WTC11 (cell line): ENCODE data around the gene CELSR3.

ENCODE experiments used
- ELF4 ChIP-seq: sonication (generic); formaldehyde crosslinking; IDR thresholded peaks from 2 replicates; pipeline ENCODE4 v1.8.1; 2022; ENCODE audit warnings: low read depth, mild to moderate bottlenecking, moderate library complexity, missing genetic modification reagents
- TEAD4 ChIP-seq: sonication (generic); formaldehyde crosslinking; IDR thresholded peaks from 2 replicates; pipeline ENCODE4 v1.8.0; 2022; ENCODE audit warnings: mild to moderate bottlenecking, missing genetic modification reagents
- ZBTB21 ChIP-seq: sonication (generic); formaldehyde crosslinking; IDR thresholded peaks from 2 replicates; pipeline ENCODE4 v1.8.1; 2023; ENCODE audit warnings: mild to moderate bottlenecking, missing genetic modification reagents, borderline replicate concordance
- TF ChIP-seq, protein P1 (sequence below): fragments of 200-600 bp; IDR thresholded peaks from 2 replicates; pipeline ENCODE4 v1.8.0; 2022; ENCODE audit warnings: antibody characterized with exemption
- TF ChIP-seq, protein P2 (sequence below): sonication (generic); formaldehyde crosslinking; IDR thresholded peaks from 2 replicates; pipeline ENCODE4 v1.8.0; 2022; ENCODE audit warnings: mild to moderate bottlenecking, missing genetic modification reagents

DNA sequence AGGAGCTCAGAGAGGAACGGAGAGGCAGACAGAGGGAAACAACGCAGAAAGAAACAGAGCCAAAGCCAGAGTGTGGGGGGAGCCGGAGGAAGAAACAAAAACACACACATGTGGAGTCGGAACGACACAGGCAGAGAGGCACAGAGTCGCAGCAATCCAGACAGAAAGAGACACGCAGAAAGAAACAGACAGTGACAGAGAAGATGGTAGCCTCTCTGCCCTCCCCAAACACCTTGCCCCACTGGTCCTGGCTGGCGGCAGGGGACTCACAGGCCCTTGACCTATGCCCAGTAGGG, 21.3 kb upstream of the CELSR3 start:
- TF ChIP-seq, protein P1, sequence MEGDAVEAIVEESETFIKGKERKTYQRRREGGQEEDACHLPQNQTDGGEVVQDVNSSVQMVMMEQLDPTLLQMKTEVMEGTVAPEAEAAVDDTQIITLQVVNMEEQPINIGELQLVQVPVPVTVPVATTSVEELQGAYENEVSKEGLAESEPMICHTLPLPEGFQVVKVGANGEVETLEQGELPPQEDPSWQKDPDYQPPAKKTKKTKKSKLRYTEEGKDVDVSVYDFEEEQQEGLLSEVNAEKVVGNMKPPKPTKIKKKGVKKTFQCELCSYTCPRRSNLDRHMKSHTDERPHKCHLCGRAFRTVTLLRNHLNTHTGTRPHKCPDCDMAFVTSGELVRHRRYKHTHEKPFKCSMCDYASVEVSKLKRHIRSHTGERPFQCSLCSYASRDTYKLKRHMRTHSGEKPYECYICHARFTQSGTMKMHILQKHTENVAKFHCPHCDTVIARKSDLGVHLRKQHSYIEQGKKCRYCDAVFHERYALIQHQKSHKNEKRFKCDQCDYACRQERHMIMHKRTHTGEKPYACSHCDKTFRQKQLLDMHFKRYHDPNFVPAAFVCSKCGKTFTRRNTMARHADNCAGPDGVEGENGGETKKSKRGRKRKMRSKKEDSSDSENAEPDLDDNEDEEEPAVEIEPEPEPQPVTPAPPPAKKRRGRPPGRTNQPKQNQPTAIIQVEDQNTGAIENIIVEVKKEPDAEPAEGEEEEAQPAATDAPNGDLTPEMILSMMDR: no peak
- TF ChIP-seq TEAD4 (CRISPR knock-in tag): no peak
- no peak for TF ChIP-seq ZBTB21
- TF ChIP-seq ELF4 (CRISPR knock-in tag): no peak
- TF ChIP-seq, protein P2, sequence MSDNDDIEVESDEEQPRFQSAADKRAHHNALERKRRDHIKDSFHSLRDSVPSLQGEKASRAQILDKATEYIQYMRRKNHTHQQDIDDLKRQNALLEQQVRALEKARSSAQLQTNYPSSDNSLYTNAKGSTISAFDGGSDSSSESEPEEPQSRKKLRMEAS (CRISPR knock-in tag): no peak
